Pancreas (tissue), 10 donors: Measurements from ENCODE around the gene COMMD7. TPM values are rescaled to one million over a fixed set of nuclear protein-coding genes. Genes with fewer than 3 reads are reported as not detected.

ENCODE experiments used
- ATAC-seq, 4 donors: fragments of 200-7000 bp; cut with Tn5 transposase; one replicate each; pipeline versions ENCODE4 v1.8.0 to v1.9.1; 2020; ENCODE audit warnings: mild to moderate bottlenecking in 4 of 4, moderate library complexity in 4 of 4
- DNase-seq, 6 donors: peaks; one replicate each; pipeline ENCODE4 v3.0.0-alpha.2; 2020
- FAIRE-seq: peaks from 2 replicates; lab custom pipeline; 2012; peaks lifted over from hg19 to GRCh38; lab: Jason Lieb, UNC
- H3K27ac ChIP-seq, 4 donors: fragments of 200-600 bp; sonication (generic); 1 replicate in 3 of 4; 2 replicates in 1 of 4; pipeline versions ENCODE4 v1.5.0 to v1.8.0; 2020
- H3K27me3 ChIP-seq, 4 donors: fragments of 200-600 bp; one replicate each; pipeline ENCODE4 v1.8.0; 2021
- H3K36me3 ChIP-seq, 3 donors: fragments of 200-600 bp; sonication (generic) in 1 of 3; one replicate each; pipeline versions ENCODE4 v1.5.0 to v1.8.0; 2020 to 2021
- H3K4me1 ChIP-seq, 3 donors: fragments of 200-600 bp; one replicate each; pipeline ENCODE4 v1.8.0; 2021
- H3K4me3 ChIP-seq, 4 donors: fragments of 200-600 bp; sonication (generic) in 2 of 4; one replicate each; pipeline versions ENCODE4 v1.5.0 to v1.8.0; 2020 to 2021
- H3K9me3 ChIP-seq, 4 donors: fragments of 200-600 bp; one replicate each; pipeline ENCODE4 v1.8.0; 2021
- WGBS, 2 donors: extraction: QIAGEN DNeasy Blood & Tissue Kit; methylation state at CpG; one replicate each; pipeline ENCODE4 v1.1.7; 2013; 5-methylcytosine and 5-hydroxymethylcytosine counted together
- intact Hi-C, 3 donors: fragments of 100-400 bp; cut with DNase I; formaldehyde crosslinking; loops; one replicate each; pipeline versions ENCODE4 v1.11.1 to v1.14.2; 2022
- polyA plus RNA-seq, 2 donors: library from polyadenylated mRNA; stranded (reverse); fragments of 200-250 nt; gene quantifications; one replicate each; pipeline ENCODE4 v1.2.3, GENCODE V29; 2013
- total RNA-seq, 6 donors: library from RNA; stranded (reverse); fragmentation: NEBNext Ultra II Directional in 4 of 6; extraction: Animal tissue kit (Norgen Biotek cat#: 25700) in 4 of 6; gene quantifications; one replicate each; pipeline versions ENCODE4 v1.2.1 to v1.2.4, GENCODE V29; 2021 to 2023
- TF ChIP-seq, protein P1 (sequence below), 4 donors: fragments of 200-600 bp; sonication (generic) in 3 of 4; IDR thresholded peaks; one replicate each; pipeline versions ENCODE4 v1.5.0 to v1.8.0; 2021; ENCODE audit warnings: antibody characterized with exemption in 4 of 4
- donor health status: healthy with polysubstance abuse.
- donor health status: DM: no; HTN: no; CAD: no; lungs with moderate emphysema.
- donor health status: DM: no; HTN: no; CAD: no.
- donor health status: control.
- donor health status: control.
- donor health status: Bipolar disorder and iron deficiency.
- donor health status: DM: yes; HTN: yes; CAD: no.
- donor health status: DM: no; HTN: no; CAD: no.
- donor health status: DM: no; HTN: no; CAD: no.
- donor health status: DM: yes; HTN: yes; CAD: no.

The COMMD7 gene
- total and polyA plus RNA-seq, 8 donors, result 12.9 to 29.1 (median 16.4) TPM

DNA sequence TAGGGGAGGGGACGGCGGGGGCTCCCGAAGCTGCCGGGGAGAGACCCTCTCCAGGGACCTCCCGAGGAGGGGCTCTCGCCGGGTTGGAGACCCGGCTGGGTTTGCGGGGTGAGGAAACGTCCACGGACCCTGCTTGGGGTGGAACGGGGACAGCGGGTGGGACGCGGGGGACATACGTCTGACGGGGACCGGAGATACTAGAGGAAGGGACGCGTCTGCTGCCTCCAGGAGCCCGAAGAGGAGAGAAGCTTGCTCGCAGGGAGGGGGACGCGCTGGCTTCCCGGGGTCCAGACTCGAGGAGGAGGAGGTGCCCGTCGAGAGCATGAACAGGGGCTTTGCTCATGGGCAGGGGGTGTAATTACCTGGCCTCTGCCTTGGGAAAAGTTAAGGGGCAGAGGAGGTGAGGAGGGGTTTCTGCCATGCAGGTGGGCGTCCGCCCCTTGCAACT is 19.5 kb upstream of the COMMD7 start:
- peak in 1 of 6 donors; percentile 81 for DNase-seq
- H3K4me1 ChIP-seq, result peaks cover 0 to 6% (median 4%) of the 10 kb centered on the region in 3 donors
- ATAC-seq, result peak; percentile 4 to 16 (median 7)
- no peak for FAIRE-seq
- TF ChIP-seq, protein P1, sequence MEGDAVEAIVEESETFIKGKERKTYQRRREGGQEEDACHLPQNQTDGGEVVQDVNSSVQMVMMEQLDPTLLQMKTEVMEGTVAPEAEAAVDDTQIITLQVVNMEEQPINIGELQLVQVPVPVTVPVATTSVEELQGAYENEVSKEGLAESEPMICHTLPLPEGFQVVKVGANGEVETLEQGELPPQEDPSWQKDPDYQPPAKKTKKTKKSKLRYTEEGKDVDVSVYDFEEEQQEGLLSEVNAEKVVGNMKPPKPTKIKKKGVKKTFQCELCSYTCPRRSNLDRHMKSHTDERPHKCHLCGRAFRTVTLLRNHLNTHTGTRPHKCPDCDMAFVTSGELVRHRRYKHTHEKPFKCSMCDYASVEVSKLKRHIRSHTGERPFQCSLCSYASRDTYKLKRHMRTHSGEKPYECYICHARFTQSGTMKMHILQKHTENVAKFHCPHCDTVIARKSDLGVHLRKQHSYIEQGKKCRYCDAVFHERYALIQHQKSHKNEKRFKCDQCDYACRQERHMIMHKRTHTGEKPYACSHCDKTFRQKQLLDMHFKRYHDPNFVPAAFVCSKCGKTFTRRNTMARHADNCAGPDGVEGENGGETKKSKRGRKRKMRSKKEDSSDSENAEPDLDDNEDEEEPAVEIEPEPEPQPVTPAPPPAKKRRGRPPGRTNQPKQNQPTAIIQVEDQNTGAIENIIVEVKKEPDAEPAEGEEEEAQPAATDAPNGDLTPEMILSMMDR (IDR thresholded peaks at IDR 0.05), result no peak
- intact Hi-C loops, result no loop called here
- peak overlapping the region; percentile 59 to 85 (median 76) for H3K4me3 ChIP-seq
- no peaks in the 10 kb centered on the region for H3K27me3 ChIP-seq
- 0 to 1% methylated on average over 29 to 30 of the region's 30 CpGs for WGBS, 2 donors
- H3K36me3 ChIP-seq, result no peaks in the 10 kb centered on the region
- no peaks in the 10 kb centered on the region for H3K9me3 ChIP-seq
- peak overlapping the region; percentile 45 to 60 (median 55) for H3K27ac ChIP-seq

DNA sequence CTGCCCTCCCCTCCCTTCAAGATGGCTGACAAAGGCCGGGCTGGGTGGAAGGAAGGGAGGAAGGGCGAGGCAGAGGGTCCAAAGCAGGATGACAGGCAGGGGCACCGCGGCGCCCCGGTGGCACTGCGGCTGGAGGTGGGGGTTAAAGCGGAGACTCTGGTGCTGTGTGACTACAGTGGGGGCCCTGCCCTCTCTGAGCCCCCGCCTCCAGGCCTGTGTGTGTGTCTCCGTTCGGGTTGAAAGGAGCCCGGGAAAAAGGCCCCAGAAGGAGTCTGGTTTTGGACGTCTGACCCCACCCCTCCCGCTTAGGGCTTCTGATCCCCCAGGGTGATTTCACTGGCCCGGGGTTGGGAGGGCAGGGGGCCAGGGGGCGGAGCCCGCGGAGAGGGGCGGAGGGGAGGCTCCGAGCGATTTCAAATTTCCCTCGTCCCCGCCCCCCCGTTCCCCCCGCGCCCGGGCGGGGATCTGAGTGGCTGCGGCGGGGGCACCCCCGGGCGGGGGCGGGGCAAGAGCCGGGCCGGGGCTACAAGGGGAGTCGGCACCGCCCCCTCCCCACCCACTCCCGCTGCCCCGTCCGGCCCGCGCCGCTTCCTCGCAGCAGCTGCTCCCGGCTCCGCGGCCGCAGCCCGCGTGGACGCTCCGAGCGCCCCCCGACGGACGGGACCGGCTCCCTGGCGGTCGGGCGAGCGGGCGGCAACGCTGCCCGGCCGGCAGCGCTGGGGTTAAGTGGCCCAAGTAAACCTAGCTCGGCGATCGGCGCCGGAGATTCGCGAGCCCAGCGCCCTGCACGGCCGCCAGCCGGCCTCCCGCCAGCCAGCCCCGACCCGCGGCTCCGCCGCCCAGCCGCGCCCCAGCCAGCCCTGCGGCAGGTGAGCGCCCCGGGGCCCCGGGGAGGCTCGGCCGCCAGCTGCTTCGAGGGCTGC is 18.8 kb upstream of the COMMD7 start, which contains the start of gene DNMT3B:
TSS of gene DNMT3B (plus strand) at position 555 of the 923 bp plus-strand sequence. CDS start 17,939 bp downstream, outside the sequence.
- intact Hi-C loops, result no loop called here
- WGBS, 2 donors, result 1 to 2% methylated on average over 45 to 90 of the region's 92 CpGs
- DNase-seq, result peak; percentile 79 to 93 (median 86)
- H3K9me3 ChIP-seq, result no peaks in the 10 kb centered on the region
- peaks cover 0 to 6% (median 4%) of the 10 kb centered on the region in 3 donors for H3K4me1 ChIP-seq
- ATAC-seq, result peak; percentile 83 to 90 (median 85)
- H3K36me3 ChIP-seq, result no peaks in the 10 kb centered on the region
- peak within 1 kb of the TSS; percentile 45 to 60 (median 55) for H3K27ac ChIP-seq
- no peak for FAIRE-seq
- TF ChIP-seq, protein P1 (IDR thresholded peaks at IDR 0.05), result no peak
- no peaks in the 10 kb centered on the region for H3K27me3 ChIP-seq
- H3K4me3 ChIP-seq, result peak within 1 kb of the TSS; percentile 59 to 85 (median 76)

DNA sequence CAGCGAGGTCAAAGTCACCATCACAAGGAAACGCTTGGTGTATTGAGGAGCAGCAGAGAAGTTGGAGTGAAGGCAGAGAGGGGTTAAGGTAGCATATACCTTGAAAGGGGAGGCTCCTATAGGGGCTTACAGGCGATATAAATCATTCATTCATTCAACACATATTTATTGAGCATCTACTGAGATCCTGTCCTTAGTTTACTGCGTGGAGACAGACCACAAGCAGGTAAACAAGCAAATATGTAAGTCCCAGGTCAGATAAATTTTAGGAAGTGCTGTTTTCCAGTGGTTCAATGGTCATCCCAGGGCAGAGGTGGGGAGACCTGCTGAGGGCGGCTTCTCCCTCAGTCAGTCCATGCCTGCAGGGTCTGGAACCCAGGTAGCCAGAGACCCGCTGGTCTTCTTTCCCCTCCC is 18.2 kb upstream of the COMMD7 start:
- Histone ChIP-seq H3K4me1 (peaks cover 0 to 5% (median 4%) of the 10 kb centered on the region in 3 donors), H3K27me3 (no peaks in the 10 kb centered on the region), H3K4me3 (peak overlapping the region in 3 of 4 donors; percentile 59 to 85 (median 84)), H3K27ac (no peak overlapping the region), H3K36me3 (no peaks in the 10 kb centered on the region), H3K9me3 (no peaks in the 10 kb centered on the region)
- TF ChIP-seq, protein P1 (IDR thresholded peaks at IDR 0.05), result no peak
- FAIRE-seq (no peak), DNase-seq (no peak), ATAC-seq (no peak)
- intact Hi-C loops, result no loop called here
- 18 to 21% methylated on average over 6 of the region's 6 CpGs for WGBS, 2 donors

DNA sequence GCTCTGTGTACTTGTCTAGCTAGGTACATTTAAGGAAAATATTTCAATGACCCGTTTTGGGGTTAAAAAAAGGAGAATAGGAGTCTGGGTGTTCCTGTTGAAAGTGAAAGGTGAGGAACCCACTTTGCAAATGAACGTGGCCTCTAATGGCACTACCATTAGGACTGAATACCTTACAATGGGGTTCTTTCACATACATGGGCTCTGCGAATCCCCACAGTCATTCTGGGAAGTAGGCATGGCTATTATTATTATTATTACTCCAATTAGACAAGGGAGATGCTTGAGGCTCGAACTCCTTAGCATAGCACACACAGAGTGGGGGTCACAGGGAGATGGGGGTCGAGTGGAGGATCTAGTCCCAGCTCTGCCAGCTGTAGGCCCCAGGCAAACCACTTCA is 12.9 kb upstream of the COMMD7 start:
- DNase-seq (no peak), ATAC-seq (no peak), FAIRE-seq (no peak)
- Histone ChIP-seq H3K36me3 (no peaks in the 10 kb centered on the region), H3K27ac (no peak overlapping the region), H3K9me3 (no peaks in the 10 kb centered on the region), H3K4me3 (no peak overlapping the region), H3K27me3 (no peaks in the 10 kb centered on the region), H3K4me1 (no peaks in the 10 kb centered on the region)
- 60 to 67% methylated on average over 5 of the region's 5 CpGs for WGBS, 2 donors
- intact Hi-C loops, result no loop called here
- TF ChIP-seq, protein P1 (IDR thresholded peaks at IDR 0.05), result no peak
